Inflammatory macrophage treated with lipopolysaccharide for 4 hours (primary cell): ENCODE measurements around the gene PJA1.

Source experiments
- DNase-seq: peaks from one replicate; pipeline ENCODE4 v3.0.0-alpha.2; 2020

The PJA1 gene, protein sequence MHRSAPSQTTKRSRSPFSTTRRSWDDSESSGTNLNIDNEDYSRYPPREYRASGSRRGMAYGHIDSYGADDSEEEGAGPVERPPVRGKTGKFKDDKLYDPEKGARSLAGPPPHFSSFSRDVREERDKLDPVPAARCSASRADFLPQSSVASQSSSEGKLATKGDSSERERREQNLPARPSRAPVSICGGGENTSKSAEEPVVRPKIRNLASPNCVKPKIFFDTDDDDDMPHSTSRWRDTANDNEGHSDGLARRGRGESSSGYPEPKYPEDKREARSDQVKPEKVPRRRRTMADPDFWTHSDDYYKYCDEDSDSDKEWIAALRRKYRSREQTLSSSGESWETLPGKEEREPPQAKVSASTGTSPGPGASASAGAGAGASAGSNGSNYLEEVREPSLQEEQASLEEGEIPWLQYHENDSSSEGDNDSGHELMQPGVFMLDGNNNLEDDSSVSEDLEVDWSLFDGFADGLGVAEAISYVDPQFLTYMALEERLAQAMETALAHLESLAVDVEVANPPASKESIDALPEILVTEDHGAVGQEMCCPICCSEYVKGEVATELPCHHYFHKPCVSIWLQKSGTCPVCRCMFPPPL

DNA sequence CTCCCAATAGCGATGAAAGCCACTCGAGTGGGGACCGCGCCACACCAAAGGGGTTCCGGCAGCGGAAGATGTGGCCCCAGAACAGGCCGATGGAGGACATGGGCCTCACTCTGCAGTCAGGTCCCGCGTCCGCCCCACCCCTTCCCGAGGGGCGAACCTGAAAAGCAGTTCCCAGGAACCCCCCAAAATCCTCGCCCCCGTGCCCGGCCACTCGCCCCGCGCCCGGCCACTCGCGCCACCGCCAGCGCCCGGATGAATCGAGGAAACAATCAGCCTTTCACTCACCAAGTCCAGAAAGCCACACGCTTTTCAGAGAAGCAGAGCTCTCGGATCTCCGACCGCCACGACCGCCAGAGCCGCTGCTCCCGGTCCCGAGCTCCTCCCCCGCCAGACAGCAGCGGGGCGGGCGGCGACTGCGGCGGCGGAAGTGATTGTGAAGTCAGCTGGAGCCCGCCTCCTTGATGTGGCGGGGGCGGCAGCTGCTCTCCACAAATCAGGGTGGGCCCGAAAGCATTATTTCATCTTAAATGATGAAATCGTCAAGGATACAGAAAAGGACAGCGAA is at the start of gene PJA1:
Gene PJA1 (minus strand): TSS at position 367 of the 565 bp plus-strand sequence. CDS start 2,380 bp downstream, outside the sequence.
- DNase-seq: peak; percentile 79

DNA sequence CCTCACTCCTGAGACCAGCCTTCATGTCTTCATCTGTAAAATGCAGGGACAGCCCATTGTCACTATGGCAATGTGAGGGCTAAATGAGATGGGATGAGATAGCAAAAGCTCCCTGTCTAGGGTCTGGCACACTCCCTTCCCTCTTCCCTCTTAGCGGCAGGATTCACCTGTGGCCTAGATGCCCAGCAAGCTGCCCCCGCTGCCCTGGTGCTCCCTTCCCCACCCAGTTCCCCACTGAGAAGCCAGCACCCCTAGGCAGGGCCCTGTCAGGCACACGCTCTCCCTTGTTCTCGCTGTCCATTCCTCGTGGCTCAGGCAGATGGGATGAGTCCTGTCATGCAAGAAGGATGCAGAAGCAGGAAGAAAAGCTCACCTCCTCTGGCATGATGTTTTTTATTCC is 49.2 kb upstream of the PJA1 start:
- DNase-seq: no peak

DNA sequence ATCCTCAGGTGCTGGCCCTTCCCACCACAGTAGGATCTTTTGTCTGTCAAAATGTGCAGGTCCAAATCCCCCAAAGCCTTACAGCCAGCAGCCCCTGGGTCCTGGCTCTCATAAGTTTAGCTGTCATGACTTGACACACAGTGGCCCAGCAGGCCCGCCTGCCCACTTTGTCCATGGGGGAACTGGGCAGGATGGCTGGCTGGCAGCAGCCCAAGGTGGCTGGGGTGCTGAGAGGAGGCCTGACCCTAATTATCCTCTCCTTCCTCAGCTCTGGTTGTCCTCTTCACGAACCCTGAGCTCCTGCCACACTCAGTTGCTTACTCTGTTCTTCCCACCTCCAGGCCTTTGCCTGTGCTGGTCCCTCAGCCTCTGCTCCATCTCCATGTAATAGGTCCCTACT is 46.4 kb upstream of the PJA1 start:
- DNase-seq: no peak

- DNase-seq: no peak
Observed at GRCh38 chrX:69210581-69210980, 45.3 kb upstream of the PJA1 start.

DNA sequence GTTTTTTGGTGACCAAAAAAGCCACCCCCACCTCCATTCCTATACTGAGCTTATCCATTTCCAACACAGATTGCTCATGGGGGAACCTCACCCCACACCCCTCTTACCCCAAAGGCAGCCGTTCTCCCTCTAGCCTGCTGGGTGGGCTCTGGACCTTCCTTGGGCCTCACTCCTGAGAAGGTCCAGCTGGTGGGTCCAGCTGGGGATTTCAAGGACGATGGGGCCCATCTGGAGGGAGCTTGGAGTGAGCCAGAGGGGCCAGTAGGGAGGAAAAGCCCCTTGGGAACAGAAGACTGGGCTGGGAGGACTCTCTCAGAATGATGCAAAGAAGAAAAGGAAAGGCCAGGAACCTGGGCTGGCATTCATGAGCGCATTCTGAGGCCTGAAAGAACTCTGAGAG is 42.0 kb upstream of the PJA1 start:
- no peak for DNase-seq

- no peak for DNase-seq
Observed at GRCh38 chrX:69203638-69204037, 38.4 kb upstream of the PJA1 start.

DNA sequence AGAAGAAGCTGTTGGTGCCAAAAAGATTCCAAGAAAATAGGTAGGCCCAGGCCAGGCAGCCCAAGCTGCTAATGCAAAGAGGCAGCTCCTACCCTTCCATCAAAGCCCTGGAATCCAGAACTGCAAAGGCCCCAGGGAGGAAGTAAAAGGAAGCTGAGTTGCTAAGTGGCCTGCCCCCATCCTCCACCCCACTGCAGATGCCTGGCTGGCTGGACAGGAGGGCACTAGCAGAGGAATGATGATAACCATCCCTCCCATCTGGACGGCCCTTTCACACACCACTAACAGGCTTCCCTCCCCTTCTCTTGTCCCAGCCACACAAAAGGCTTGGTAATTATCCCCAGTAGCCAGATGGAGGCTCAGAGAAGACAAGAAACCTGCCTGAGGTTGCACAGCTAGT is 32.4 kb upstream of the PJA1 start:
- DNase-seq: no peak

DNA sequence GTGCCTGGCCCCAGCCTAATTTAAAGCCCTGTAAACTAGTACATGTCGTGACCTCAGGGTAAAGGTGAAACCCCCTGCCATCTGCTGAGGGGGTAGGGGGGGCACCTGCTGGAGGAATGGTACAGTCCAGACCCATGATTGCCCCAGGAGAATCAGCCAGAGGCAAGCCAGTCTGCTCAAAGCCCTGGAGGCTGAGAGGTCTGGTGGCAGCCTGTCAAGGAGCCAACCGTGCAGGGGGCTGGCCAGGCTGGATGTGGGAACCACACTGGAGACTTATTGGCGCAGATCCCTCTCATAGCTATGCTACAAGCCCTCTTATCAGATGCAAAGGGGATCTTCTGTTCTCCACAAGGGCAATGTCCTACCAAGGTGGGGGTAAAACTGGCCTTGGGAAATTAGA is 31.4 kb upstream of the PJA1 start:
- no peak for DNase-seq

DNA sequence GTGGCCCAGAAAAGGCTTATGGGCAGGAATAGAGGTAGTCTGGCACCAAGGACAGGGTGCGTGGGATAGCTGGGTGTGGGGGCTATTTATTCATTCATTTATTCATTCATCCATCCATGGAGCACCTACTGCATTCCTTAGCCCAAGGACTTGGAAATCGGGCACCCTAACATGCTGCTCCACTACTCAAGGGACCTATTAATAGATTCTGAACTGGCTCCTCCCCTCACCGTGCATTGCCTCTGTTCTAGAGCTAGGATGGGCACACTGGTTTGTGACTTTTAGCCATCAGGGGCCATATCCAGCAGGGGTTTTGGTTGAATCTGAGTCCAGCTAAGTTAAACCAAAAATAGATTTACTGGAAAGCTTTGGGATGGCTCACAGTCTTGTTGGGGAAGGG is 30.6 kb upstream of the PJA1 start:
- no peak for DNase-seq

DNA sequence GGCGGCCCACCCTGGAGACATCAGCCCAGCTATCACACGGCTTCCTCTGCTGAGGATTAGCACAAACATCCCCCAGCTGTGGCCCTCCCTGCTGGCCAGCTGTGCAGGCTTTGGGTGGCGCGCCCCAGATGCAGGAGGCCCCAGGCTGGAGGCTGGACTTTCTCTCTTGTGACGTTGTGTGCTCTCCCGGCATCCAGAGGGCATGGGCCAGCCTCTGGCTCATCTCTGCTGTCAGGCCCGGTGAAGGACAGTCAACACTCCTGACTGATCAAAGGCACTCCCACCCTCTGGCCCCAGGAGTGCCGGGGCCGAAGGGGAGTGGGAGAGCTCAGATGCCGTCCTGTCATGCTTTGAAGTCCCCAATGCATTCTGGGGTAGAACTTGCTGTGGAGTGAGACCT is 29.9 kb upstream of the PJA1 start:
- DNase-seq: no peak

DNA sequence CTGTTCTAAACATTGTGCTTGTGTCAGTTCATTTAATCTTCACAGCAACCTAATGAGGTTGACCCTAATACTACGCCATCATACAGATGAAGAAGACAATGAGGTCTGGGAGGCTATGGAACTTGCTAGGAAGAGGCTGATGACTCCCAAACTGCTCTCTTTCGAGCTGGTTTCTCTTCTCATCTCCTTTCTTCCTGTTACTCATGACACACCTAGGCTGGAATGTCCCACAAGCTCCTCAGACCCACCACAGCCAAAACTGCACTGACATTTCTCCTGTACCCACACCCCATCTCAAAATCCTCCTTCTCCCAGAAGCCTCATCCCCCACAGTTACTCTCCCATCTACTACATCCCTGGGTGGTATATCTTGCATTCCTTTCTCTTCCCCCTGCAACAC is 27.4 kb upstream of the PJA1 start:
- no peak for DNase-seq

GRCh38 chrX:69189576-69190371 is 24.5 kb upstream of the PJA1 start:
- no peak for DNase-seq

GRCh38 chrX:69186651-69187050 is 21.4 kb upstream of the PJA1 start:
- DNase-seq: no peak

DNA sequence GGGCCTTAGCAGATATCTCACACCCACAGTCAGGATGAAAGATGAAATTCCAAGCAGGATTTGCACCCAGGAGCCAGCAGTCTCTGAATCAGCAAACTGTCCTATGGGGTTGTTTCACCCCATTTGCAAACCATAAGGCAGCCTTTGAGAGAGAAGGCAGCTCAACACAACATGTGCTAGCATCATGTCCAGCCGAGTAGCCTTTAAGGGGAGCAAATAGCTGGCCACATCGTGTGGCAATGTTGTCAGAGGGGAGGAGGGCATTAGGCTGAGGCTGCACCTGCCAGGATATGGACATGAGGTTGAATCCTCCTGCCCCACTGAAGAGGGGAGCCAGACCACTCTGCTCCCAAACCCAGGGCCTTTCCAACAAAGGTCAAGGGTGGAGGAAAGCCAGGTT is 20.6 kb upstream of the PJA1 start:
- DNase-seq: no peak

GRCh38 chrX:69185141-69185540 is 19.9 kb upstream of the PJA1 start:
- DNase-seq: peak; percentile 30

DNA sequence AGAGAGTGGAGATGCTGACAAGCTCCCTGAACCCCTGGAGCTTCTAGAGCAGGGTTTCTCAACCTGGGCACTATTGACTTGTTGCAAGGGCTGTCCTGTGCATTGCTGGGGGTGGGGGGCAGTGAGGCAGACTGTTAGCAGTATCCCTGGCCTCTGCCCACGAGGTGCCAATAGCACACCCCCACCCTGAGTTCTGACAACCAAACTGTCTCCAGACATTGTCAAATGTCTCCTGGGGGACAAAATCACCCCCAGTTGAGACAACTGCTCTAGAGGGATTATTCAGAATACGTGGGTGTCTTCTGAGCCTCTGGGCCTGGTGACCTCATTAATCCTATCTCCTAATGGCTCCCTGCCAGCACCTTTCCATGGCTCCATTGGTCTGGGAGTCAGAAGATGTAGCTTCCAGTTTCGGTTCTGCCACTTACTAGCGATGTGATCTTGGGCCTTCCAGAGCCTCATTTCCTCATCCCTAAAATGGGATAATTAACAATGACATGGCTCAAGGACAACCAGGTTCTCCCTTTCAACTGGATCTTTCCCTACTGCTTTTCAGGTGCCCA is 17.6 kb upstream of the PJA1 start:
- DNase-seq: peak; percentile 23

GRCh38 chrX:69179380-69179911 is 14.2 kb upstream of the PJA1 start:
- no peak for DNase-seq

GRCh38 chrX:69178592-69178991 is 13.3 kb upstream of the PJA1 start:
- no peak for DNase-seq

GRCh38 chrX:69177511-69178162 is 12.4 kb upstream of the PJA1 start:
- DNase-seq: no peak

DNA sequence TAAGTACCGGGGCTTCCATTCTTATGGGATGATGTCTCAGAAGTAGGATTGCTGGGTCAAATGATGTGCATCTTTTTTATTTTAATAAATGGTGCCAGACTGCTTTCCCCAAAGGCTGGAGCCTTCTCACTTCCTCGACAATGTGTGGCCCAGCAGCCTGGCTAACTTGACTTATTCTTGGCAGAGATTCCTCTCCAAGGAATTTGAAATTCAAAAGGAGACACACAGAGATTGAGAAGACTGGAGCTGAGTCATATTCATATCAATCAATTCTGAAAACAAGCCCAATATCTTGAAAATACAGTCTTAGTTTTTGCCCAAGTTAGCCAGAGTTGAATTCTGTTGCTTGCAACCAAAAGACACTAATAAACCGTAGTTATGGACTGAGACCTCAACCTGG is 10.8 kb upstream of the PJA1 start:
- DNase-seq: no peak

- no peak for DNase-seq
Observed at GRCh38 chrX:69173906-69174305, 8.7 kb upstream of the PJA1 start.

DNA sequence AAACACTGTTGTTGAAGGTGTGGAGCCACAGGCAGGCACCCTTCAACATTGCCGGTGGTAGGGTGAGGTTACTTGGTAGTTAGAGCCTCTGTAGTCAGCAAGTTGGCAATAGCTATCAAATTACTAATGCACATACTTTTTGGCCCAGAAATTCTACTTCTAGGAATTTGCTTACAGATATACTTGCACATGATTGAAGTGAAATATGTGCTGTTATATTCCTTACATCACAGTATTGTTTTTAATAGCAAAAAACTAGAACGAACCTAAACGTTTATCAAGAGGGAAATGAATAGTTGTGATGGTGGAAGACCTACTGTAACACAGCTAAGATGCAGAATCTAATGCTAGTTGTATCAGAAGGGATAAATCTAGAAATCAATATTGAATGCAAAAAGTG is 7.7 kb upstream of the PJA1 start:
- DNase-seq: no peak
